Measurements from ENCODE around the gene KLHL3.

KLHL3 gene

GRCh38 chr5:137610598-137610997 lies 125.3 kb downstream of the KLHL3 start:
- no peak for DNase-seq (ENCODE audit: low read depth)

GRCh38 chr5:137609127-137609526 lies 126.8 kb downstream of the KLHL3 start:
- DNase-seq (ENCODE audit: low read depth): no peak

- no peak for DNase-seq (ENCODE audit: low read depth)
Observed at GRCh38 chr5:137607771-137608170, 128.1 kb downstream of the KLHL3 start.

- no peak for DNase-seq (ENCODE audit: low read depth)
Observed at GRCh38 chr5:137606401-137606800, 129.5 kb downstream of the KLHL3 start.

- DNase-seq (ENCODE audit: low read depth): no peak
Observed at GRCh38 chr5:137605411-137605810, 130.5 kb downstream of the KLHL3 start.

GRCh38 chr5:137604348-137605095 lies 131.4 kb downstream of the KLHL3 start:
- no peak for DNase-seq (ENCODE audit: low read depth)

GRCh38 chr5:137603891-137604290 lies 132.0 kb downstream of the KLHL3 start:
- DNase-seq (ENCODE audit: low read depth): no peak

- DNase-seq (ENCODE audit: low read depth): no peak
Observed at GRCh38 chr5:137603356-137603755, 132.5 kb downstream of the KLHL3 start.

- DNase-seq (ENCODE audit: low read depth): no peak
Observed at GRCh38 chr5:137602721-137603273, 133.1 kb downstream of the KLHL3 start.

GRCh38 chr5:137600721-137601360 lies 135.0 kb downstream of the KLHL3 start:
- no peak for DNase-seq (ENCODE audit: low read depth)

- no peak for DNase-seq (ENCODE audit: low read depth)
Observed at GRCh38 chr5:137599457-137599856, 136.4 kb downstream of the KLHL3 start.

- no peak for DNase-seq (ENCODE audit: low read depth)
Observed at GRCh38 chr5:137598399-137598798, 137.5 kb downstream of the KLHL3 start.

- no peak for DNase-seq (ENCODE audit: low read depth)
Observed at GRCh38 chr5:137596941-137597340, 138.9 kb downstream of the KLHL3 start.

- no peak for DNase-seq (ENCODE audit: low read depth)
Observed at GRCh38 chr5:137595396-137596079, 140.4 kb downstream of the KLHL3 start.

- DNase-seq (ENCODE audit: low read depth): no peak
Observed at GRCh38 chr5:137594717-137595116, 141.2 kb downstream of the KLHL3 start.

GRCh38 chr5:137592317-137592716 lies 143.6 kb downstream of the KLHL3 start:
- DNase-seq (ENCODE audit: low read depth): no peak

GRCh38 chr5:137589185-137589584 lies 146.7 kb downstream of the KLHL3 start:
- DNase-seq (ENCODE audit: low read depth): no peak

GRCh38 chr5:137587919-137588318 lies 148.0 kb downstream of the KLHL3 start:
- no peak for DNase-seq (ENCODE audit: low read depth)

- no peak for DNase-seq (ENCODE audit: low read depth)
Observed at GRCh38 chr5:137584262-137584661, 151.6 kb downstream of the KLHL3 start.

GRCh38 chr5:137583129-137583528 lies 152.8 kb downstream of the KLHL3 start:
- DNase-seq (ENCODE audit: low read depth): no peak

GRCh38 chr5:137582218-137582617 lies 153.7 kb downstream of the KLHL3 start:
- no peak for DNase-seq (ENCODE audit: low read depth)

- DNase-seq (ENCODE audit: low read depth): no peak
Observed at GRCh38 chr5:137581776-137582175, 154.1 kb downstream of the KLHL3 start.

GRCh38 chr5:137580030-137580429 lies 155.9 kb downstream of the KLHL3 start:
- no peak for DNase-seq (ENCODE audit: low read depth)

Data from fibroblast of the conjunctiva (primary cell).